GM23248 (cell line): Measurements from ENCODE around the gene CCL25. TPM values are rescaled to one million over a fixed set of nuclear protein-coding genes. Genes with fewer than 3 reads are reported as not detected.

Experiments
- DNase-seq: peaks from one replicate; pipeline ENCODE4 v3.0.0-alpha.2; 2015
- H2AFZ ChIP-seq: fragments of 200-600 bp; sonication (generic); 2 replicates; pipeline ENCODE4 v1.6.1; 2016; ENCODE audit warnings: antibody characterized with exemption
- H3F3A ChIP-seq: fragments of 200-600 bp; sonication (generic); 2 replicates; pipeline ENCODE4 v1.6.1; 2016; ENCODE audit warnings: mild to moderate bottlenecking, antibody characterized with exemption, mixed run types; ENCODE audit not compliant: insufficient read depth
- H3K27ac ChIP-seq: fragments of 200-600 bp; sonication (generic); 2 replicates; pipeline ENCODE4 v1.5.1; 2016; ENCODE audit warnings: mild to moderate bottlenecking
- H3K27me3 ChIP-seq: fragments of 200-600 bp; sonication (generic); replicated peaks from 2 replicates; pipeline ENCODE4 v1.6.1; 2016; ENCODE audit warnings: mild to moderate bottlenecking; ENCODE audit not compliant: insufficient read depth
- H3K36me3 ChIP-seq: fragments of 200-600 bp; sonication (generic); 2 replicates; pipeline ENCODE4 v1.6.1; 2016; ENCODE audit warnings: low read depth, mild to moderate bottlenecking
- H3K4me1 ChIP-seq: fragments of 200-600 bp; sonication (generic); 2 replicates; pipeline ENCODE4 v1.6.1; 2016; ENCODE audit warnings: mild to moderate bottlenecking; ENCODE audit not compliant: insufficient read depth
- H3K4me2 ChIP-seq: fragments of 200-600 bp; sonication (generic); one replicate; pipeline ENCODE4 v1.6.1; 2016; ENCODE audit warnings: mild to moderate bottlenecking; ENCODE audit not compliant: unreplicated experiment
- H3K4me3 ChIP-seq: fragments of 200-600 bp; sonication (generic); 2 replicates; pipeline ENCODE4 v1.5.1; 2016; ENCODE audit warnings: mild to moderate bottlenecking
- H3K79me2 ChIP-seq: fragments of 200-600 bp; sonication (generic); 2 replicates; pipeline ENCODE4 v1.6.1; 2016; ENCODE audit warnings: mild to moderate bottlenecking; ENCODE audit not compliant: insufficient read depth
- H3K9ac ChIP-seq: fragments of 200-600 bp; sonication (generic); 2 replicates; pipeline ENCODE4 v1.6.1; 2016; ENCODE audit warnings: mild to moderate bottlenecking
- H3K9me2 ChIP-seq: fragments of 200-600 bp; sonication (generic); 2 replicates; pipeline ENCODE4 v1.6.1; 2016; ENCODE audit warnings: mixed run types, mild to moderate bottlenecking, moderate library complexity; ENCODE audit not compliant: insufficient read depth
- H3K9me3 ChIP-seq: fragments of 200-600 bp; sonication (generic); one replicate; pipeline ENCODE4 v1.6.1; 2017; ENCODE audit warnings: low read depth
- H4K20me1 ChIP-seq: fragments of 200-600 bp; sonication (generic); 2 replicates; pipeline ENCODE4 v1.6.0; 2016; ENCODE audit not compliant: insufficient read depth
- EZH2 ChIP-seq: fragments of 200-600 bp; sonication (generic); IDR thresholded peaks from 2 replicates; pipeline ENCODE4 v1.6.1; 2018; ENCODE audit warnings: antibody characterized with exemption, mild to moderate bottlenecking; ENCODE audit not compliant: insufficient read depth, poor library complexity, severe bottlenecking
- EZH2phosphoT487 ChIP-seq: fragments of 200-600 bp; sonication (generic); IDR thresholded peaks from 2 replicates; pipeline ENCODE4 v1.6.1; 2018; ENCODE audit warnings: antibody characterized with exemption, moderate library complexity, mild to moderate bottlenecking, low read depth; ENCODE audit not compliant: insufficient read depth
- WGBS, 2 experiments: methylation state at CpG; one replicate each; pipeline ENCODE4 v1.1.6; 2015 to 2017; ENCODE audit warnings: low lambda C conversion rate in 2 of 2, low coverage in 1 of 2; ENCODE audit errors: missing lambda C conversion rate in 2 of 2; 5-methylcytosine and 5-hydroxymethylcytosine counted together
- in situ Hi-C: fragments of 300-500 bp; cut with MboI; formaldehyde crosslinking; loops from 2 replicates; pipeline ENCODE4 v1.15.0; 2020
- polyA plus RNA-seq: library from polyadenylated mRNA; unstranded; fragments of >200 nt; fragmentation: Nextera tagmentation; extraction: Ambion mirVana; gene quantifications from 2 replicates; pipeline ENCODE4 v1.2.1, GENCODE V29; 2016
- total RNA-seq: library from RNA; depleted of rRNA; stranded (reverse); fragments of >200 nt; shearing (Covaris generic); gene quantifications from 2 replicates; pipeline ENCODE4 v1.2.3, GENCODE V29; 2014

CCL25 gene
- total and polyA plus RNA-seq, 2 experiments from 2014 or later = not detected

DNA sequence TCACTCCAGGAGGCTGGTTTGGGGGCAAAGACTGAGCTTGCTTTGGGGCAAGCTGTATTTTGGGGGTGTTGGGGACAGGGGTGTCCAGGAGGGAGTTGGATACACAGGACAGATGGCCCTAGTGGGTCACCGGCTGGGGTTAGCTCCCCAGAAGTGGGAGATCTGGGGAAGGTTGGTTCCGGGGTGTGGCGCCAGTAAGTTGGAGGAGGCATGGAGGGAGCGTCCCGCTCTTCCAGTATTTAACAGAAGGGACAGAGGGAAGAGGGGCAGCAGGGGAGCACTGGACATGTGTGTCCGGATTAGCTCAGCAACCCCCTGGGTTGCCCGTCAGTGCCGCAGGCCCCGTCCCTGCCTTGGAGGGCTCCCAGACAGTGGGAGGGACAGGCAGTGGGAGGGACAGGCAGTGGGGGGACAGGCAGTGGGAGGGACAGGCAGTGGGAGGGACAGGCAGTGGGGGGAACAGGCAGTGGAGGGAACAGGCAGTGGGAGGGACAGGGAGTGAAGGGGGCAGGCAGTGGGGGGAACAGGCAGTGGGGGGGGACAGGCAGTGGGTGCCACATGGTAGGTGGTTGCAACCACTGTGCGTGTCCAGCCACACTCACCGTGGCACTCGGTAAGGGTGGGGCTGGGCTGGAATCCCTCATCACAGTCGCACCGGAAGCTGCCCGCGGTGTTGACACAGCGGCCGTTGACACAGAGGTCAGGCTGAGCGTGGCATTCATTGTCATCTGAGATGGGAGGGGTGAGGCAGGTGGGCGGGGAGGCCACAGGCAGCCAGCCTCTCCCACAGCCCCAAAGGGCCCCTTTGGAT lies 33.2 kb downstream of the CCL25 start:
- Histone ChIP-seq H3F3A (no peaks in the 10 kb centered on the region), H4K20me1 (no peaks in the 10 kb centered on the region), H3K27ac (no peak overlapping the region), H3K27me3 (no peaks in the 10 kb centered on the region), H3K9me2 (no peaks in the 10 kb centered on the region), H3K4me1 (no peaks in the 10 kb centered on the region), H3K36me3 (no peaks in the 10 kb centered on the region), H3K4me3 (no peak overlapping the region), H3K9me3 (no peaks in the 10 kb centered on the region), H3K4me2 (no peak overlapping the region), H3K9ac (no peak overlapping the region), H2AFZ (no peak overlapping the region), H3K79me2 (no peaks in the 10 kb centered on the region)
- TF ChIP-seq EZH2phosphoT487 (no peak), EZH2 (no peak)
- WGBS, 2 experiments = 64 to 66% methylated on average over 15 to 20 of the region's 20 CpGs
- no peak for DNase-seq
- in situ Hi-C loops = no loop called here

GRCh38 chr19:8086849-8087248 lies 34.3 kb downstream of the CCL25 start:
- H3K4me1 ChIP-seq = no peaks in the 10 kb centered on the region
- H3K4me2 ChIP-seq = no peak overlapping the region
- no peaks in the 10 kb centered on the region for H3K27me3 ChIP-seq
- H3K9me2 ChIP-seq = no peaks in the 10 kb centered on the region
- no peak overlapping the region for H3K27ac ChIP-seq
- 82 to 85% methylated on average over 13 of the region's 13 CpGs for WGBS, 2 experiments
- no peaks in the 10 kb centered on the region for H3K36me3 ChIP-seq
- H3K9ac ChIP-seq = no peak overlapping the region
- H3K4me3 ChIP-seq = no peak overlapping the region
- no peaks in the 10 kb centered on the region for H3F3A ChIP-seq
- in situ Hi-C loops = no loop called here
- TF ChIP-seq EZH2phosphoT487 (no peak), EZH2 (no peak)
- H4K20me1 ChIP-seq = no peaks in the 10 kb centered on the region
- DNase-seq = no peak
- no peaks in the 10 kb centered on the region for H3K79me2 ChIP-seq
- H2AFZ ChIP-seq = no peak overlapping the region
- no peaks in the 10 kb centered on the region for H3K9me3 ChIP-seq

DNA sequence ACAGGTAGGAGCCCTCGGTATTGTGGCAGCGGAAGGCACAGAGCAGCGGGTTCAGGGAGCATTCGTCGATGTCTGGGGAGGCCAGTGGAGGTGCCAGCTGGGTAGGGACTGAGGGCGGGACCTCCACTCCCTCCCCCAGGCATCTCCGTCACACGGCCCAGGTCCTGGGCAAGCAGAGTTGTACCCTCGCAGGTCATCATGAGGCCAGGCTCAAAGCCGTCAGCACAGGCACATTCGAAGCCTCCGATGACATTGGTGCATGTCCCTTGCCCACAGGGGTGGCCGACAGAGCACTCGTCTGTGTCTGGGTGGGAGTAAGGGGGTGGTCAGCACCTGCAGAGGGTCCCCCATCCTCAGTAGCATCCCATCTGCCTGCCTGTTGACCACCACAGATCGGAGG lies 35.3 kb downstream of the CCL25 start:
- Histone ChIP-seq H3K4me2 (no peak overlapping the region), H3F3A (no peaks in the 10 kb centered on the region), H3K79me2 (no peaks in the 10 kb centered on the region), H2AFZ (no peak overlapping the region), H4K20me1 (no peaks in the 10 kb centered on the region), H3K9ac (no peak overlapping the region), H3K9me2 (no peaks in the 10 kb centered on the region), H3K27me3 (no peaks in the 10 kb centered on the region), H3K4me3 (no peak overlapping the region), H3K36me3 (no peaks in the 10 kb centered on the region), H3K4me1 (no peaks in the 10 kb centered on the region), H3K9me3 (no peaks in the 10 kb centered on the region), H3K27ac (no peak overlapping the region)
- DNase-seq = no peak
- TF ChIP-seq EZH2 (no peak), EZH2phosphoT487 (no peak)
- in situ Hi-C loops = no loop called here
- 84% methylated on average over 15 of the region's 15 CpGs for WGBS, 2 experiments

GRCh38 chr19:8088752-8089663 lies 36.4 kb downstream of the CCL25 start:
- H4K20me1 ChIP-seq = no peaks in the 10 kb centered on the region
- H3K79me2 ChIP-seq = no peaks in the 10 kb centered on the region
- H3K9ac ChIP-seq = no peak overlapping the region
- no peak overlapping the region for H2AFZ ChIP-seq
- H3K27ac ChIP-seq = no peak overlapping the region
- no peak for TF ChIP-seq EZH2
- no peak for TF ChIP-seq EZH2phosphoT487
- H3K4me1 ChIP-seq = no peaks in the 10 kb centered on the region
- H3K27me3 ChIP-seq = no peaks in the 10 kb centered on the region
- no peak overlapping the region for H3K4me3 ChIP-seq
- no peaks in the 10 kb centered on the region for H3F3A ChIP-seq
- H3K9me3 ChIP-seq = no peaks in the 10 kb centered on the region
- 67% methylated on average over 8 of the region's 8 CpGs for WGBS, 2 experiments
- in situ Hi-C loops = no loop called here
- no peak for DNase-seq
- H3K36me3 ChIP-seq = no peaks in the 10 kb centered on the region
- H3K9me2 ChIP-seq = no peaks in the 10 kb centered on the region
- H3K4me2 ChIP-seq = no peak overlapping the region
